ENCODE results near the gene PSMD9. TPM values are rescaled to one million over a fixed set of nuclear protein-coding genes. Genes with fewer than 3 reads are reported as not detected.

The PSMD9 gene
- total and polyA plus RNA-seq, 10 of the 15 experiments (the other 5 are each of a cell fraction or from before 2014, with no cell fraction given) = 14.6 to 152 (median 58.1) TPM

DNA sequence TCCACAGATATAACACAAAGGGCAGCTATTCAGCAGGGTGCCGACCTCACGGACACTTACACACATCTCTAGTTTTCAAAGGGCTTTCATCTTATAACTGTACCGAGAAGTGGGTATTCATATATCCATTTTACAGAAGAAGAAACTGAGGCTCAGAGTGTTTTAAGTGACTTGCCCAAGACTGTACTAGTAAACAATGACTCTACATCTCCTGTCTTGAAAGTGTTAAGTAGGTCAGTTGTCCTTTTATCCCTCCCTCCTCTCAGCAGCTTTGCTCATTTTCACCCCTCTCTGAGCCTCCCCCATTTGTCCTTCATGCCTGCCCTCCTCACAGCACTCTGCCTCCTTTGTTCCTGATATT is 43.6 kb downstream of the PSMD9 start:
- 97% methylated on average over 3 of the region's 3 CpGs for WGBS (ENCODE audit: insufficient coverage, insufficient replicate concordance, low lambda C conversion rate, missing lambda C conversion rate)
- Histone ChIP-seq H3K4me3 (no peak overlapping the region), H3K9me3 (replicated peaks; ENCODE audit: control insufficient read depth, insufficient read depth, low read length) (no peaks in the 10 kb centered on the region; the same call in 2 of the 3 replicates), H2AFZ (ENCODE audit: control insufficient read depth, low read depth, low read length) (no peak overlapping the region), H3K4me1 (ENCODE audit: control insufficient read depth, insufficient read depth, low read length) (peaks cover 9% of the 10 kb centered on the region), H3K27ac (ENCODE audit: control insufficient read depth, insufficient read depth) (no peak overlapping the region), H3K4me2 (ENCODE audit: control insufficient read depth, insufficient read depth) (no peak overlapping the region), H3K9ac (ENCODE audit: control insufficient read depth, insufficient read depth, low read length) (no peak overlapping the region), H3K36me3 (ENCODE audit: control insufficient read depth in 2 of 2, insufficient read depth in 2 of 2, low read length in 1 of 2) (no peaks in the 10 kb centered on the region), H3K27me3 (replicated peaks in 1 of 2; ENCODE audit: control insufficient read depth in 2 of 2, insufficient read depth in 2 of 2, low read length in 1 of 2) (no peaks in the 10 kb centered on the region), H3K79me2 (ENCODE audit: control insufficient read depth, insufficient read depth, low read length) (no peaks in the 10 kb centered on the region), H4K20me1 (ENCODE audit: control insufficient read depth, insufficient read depth) (no peaks in the 10 kb centered on the region; the same call in 1 of the 2 replicates)
- intact Hi-C loops (cut with micrococcal nuclease; ENCODE audit: unreplicated experiment) (no loop called here), in situ Hi-C loops (cut with MboI) (no loop called here)
- ChIA-PET CTCF (no interaction called here), SMC1A (ENCODE audit: uncharacterized antibody, unreplicated experiment) (no interaction called here), RAD21 (ENCODE audit: unreplicated experiment) (no interaction called here), POLR2A (no interaction called here)
- FAIRE-seq (no peak), DNase-seq (ENCODE audit: low read depth, low spot score) (no peak), ATAC-seq (no peak)
- TF ChIP-seq SMARCA5 (IDR thresholded peaks at IDR 0.05) = no peak
- no peak for TF ChIP-seq FOS (IDR thresholded peaks at IDR 0.05; ENCODE audit: borderline replicate concordance, extremely low read depth, insufficient read length)
- TF ChIP-seq ZBTB40 (IDR thresholded peaks at IDR 0.05; ENCODE audit: borderline replicate concordance) = no peak
- TF ChIP-seq TCF3 (IDR thresholded peaks at IDR 0.05; ENCODE audit: borderline replicate concordance, insufficient read depth, low read depth, low read length) = no peak
- no peak for TF ChIP-seq ATF7 (IDR thresholded peaks at IDR 0.05; ENCODE audit: low read depth)
- TF ChIP-seq PAX5 (IDR thresholded peaks at IDR 0.05; ENCODE audit: borderline replicate concordance, low read depth, low read length) = no peak
- TF ChIP-seq RUNX3 (IDR thresholded peaks at IDR 0.05; ENCODE audit: low read length) = no peak
- no TSS peak for BruUV-seq (replicated peaks)

Data from GM12878 (cell line).